ENCODE results near the gene AK1.

Gene AK1, protein sequence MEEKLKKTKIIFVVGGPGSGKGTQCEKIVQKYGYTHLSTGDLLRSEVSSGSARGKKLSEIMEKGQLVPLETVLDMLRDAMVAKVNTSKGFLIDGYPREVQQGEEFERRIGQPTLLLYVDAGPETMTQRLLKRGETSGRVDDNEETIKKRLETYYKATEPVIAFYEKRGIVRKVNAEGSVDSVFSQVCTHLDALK

DNA sequence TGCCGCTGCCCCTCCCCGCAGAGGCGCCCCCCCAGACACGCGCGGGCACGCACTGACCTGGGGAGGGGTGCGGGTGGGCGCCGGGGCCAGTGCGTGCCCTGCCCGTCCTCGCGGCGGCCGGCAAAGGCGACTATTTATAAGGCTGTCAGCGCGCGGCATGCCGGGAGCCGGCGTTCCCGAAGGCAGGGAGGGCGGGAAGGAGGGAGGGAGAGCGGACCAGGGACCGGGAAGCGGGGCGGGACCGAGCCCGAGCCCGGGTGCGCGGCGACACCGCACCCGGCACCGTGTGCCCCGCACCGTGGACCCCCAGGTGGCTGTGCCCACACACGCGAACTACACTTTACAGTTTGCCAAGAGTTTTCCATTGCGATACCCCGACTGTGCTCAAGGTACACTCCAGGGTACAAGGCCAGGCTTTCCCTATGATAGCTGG is at the start of gene AK1:
TSS of gene AK1 (minus strand) at position 110 of the 433 bp plus-strand sequence. CDS start 3,058 bp downstream, outside the sequence.
- TF ChIP-seq, protein P1, sequence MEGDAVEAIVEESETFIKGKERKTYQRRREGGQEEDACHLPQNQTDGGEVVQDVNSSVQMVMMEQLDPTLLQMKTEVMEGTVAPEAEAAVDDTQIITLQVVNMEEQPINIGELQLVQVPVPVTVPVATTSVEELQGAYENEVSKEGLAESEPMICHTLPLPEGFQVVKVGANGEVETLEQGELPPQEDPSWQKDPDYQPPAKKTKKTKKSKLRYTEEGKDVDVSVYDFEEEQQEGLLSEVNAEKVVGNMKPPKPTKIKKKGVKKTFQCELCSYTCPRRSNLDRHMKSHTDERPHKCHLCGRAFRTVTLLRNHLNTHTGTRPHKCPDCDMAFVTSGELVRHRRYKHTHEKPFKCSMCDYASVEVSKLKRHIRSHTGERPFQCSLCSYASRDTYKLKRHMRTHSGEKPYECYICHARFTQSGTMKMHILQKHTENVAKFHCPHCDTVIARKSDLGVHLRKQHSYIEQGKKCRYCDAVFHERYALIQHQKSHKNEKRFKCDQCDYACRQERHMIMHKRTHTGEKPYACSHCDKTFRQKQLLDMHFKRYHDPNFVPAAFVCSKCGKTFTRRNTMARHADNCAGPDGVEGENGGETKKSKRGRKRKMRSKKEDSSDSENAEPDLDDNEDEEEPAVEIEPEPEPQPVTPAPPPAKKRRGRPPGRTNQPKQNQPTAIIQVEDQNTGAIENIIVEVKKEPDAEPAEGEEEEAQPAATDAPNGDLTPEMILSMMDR (IDR thresholded peaks at IDR 0.05; ENCODE audit: borderline replicate concordance, insufficient read depth, low read depth, low read length): no peak

DNA sequence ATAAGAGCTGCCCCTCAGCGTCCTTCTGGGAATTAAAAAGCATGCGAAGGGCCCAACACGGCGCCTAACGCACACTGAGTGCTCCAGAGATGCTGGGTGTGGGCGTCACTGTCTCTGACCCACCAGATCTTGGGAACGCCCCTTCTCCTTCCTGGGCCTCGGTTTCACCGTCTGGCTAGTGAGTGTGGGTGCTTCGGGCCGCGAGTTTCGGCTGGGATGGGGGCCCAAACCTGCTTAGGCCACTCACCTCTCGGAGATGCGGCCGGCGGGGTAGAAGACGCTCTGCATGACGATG is 49.4 kb upstream of the AK1 start:
- peak overlapping the region; percentile 37 for H3K4me3 ChIP-seq (ENCODE audit: low read depth, low read length)
- TF ChIP-seq, protein P1 (IDR thresholded peaks at IDR 0.05; ENCODE audit: borderline replicate concordance, insufficient read depth, low read depth, low read length): no peak

More for the DNA sequence above, at the start of gene AK1:
- no peak within 1 kb of the TSS for H3K4me3 ChIP-seq (ENCODE audit: low read depth, low read length)

DNA sequence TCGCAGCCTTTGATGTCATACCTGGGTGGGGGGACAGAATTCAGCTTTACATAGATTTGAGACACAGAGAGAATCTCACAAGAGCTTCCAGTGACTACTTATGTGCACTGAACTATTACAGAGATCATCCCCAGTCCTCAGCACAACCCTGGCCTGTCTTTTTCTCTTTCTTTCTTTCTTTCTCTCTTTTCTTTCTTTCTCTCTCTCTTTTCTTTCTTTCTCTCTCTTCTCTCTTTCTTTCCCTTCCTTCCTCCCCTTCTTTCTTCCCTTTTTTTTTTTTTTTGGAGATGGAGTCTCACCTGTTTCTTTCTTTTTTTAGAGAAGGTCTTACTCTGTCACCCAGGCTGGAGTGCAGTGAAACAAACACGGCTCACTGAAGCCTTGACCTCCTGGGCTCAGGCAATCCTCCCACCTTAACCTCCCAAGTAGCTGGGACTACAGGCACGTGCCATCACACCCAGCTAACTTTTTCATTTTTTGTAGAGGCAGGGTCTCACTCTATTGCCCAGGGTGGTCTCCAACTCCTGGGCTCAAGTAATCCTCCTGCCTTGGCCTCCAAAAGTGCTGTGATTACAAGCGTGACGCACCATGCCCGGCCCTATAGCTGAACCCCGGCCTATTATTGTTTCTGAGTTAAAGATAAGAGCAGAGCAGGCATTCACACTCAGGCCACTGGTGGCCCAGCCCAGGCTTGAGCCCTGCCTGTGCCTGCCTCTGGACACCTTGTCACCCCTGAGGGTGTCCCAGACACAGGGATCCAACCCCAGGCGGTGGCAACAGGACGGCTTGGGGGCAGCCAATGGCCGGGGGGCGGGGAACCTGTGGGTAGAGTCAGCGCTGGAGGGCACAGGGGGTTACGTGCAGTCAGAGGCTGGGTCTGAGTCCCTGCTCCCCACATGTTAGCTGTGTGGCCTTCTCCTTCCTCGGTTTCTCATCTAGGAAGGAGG is 48.8 kb upstream of the AK1 start:
- no peak overlapping the region for H3K4me3 ChIP-seq (ENCODE audit: low read depth, low read length)
- TF ChIP-seq, protein P1 (IDR thresholded peaks at IDR 0.05; ENCODE audit: borderline replicate concordance, insufficient read depth, low read depth, low read length): no peak

DNA sequence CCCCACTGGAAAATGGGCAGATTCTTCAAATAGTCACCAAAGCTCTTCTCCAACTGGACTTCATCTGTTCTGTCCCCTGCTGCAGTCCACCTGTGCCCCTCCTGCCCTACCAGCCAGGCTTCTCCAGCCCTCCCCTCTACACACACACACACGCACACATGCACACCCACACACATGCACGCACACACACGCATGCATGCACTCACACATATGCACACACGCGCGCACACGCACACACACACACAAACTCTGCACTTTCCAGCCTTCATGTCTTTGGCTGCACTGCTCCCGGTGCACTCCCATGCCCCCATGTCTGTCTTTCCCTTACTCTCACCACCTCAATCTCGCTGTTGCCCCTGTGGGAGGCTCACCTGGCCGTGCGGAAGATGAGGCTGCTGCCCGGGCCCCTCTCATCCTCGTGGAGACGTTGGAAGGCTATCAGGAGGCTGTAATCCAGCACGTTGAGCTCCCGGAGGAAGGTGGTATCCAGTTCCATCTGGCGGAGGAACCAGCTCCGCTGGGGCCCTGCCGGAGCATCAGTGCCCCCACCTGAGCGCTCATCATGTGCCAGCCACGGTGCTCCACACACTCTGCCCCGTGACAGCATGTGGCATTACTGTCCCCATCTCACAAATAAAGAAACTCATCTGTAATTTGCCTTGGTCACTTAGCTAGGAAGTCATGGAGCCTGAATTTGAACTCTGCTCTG is 47.4 kb upstream of the AK1 start:
- TF ChIP-seq, protein P1 (IDR thresholded peaks at IDR 0.05; ENCODE audit: borderline replicate concordance, insufficient read depth, low read depth, low read length): no peak
- H3K4me3 ChIP-seq (ENCODE audit: low read depth, low read length): no peak overlapping the region

DNA sequence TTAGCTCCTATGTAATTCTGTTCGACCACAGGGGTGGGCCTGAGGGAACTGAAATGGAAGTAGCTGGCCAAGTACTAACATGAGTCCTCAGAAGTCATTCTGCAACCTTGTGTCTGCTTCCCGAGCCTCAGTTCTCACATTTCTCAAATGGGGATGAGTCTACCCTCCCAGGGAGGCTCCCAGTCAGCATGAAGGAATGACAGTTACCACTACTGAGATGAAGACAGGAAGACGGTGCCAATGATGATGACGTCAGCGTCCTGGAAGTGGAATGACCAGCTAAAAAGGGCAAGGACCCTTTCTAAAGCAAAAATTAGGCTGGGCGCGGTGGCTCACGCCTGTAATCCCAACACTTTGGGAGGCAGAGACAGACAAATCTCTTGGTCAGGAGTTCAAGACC is 46.3 kb upstream of the AK1 start:
- TF ChIP-seq, protein P1 (IDR thresholded peaks at IDR 0.05; ENCODE audit: borderline replicate concordance, insufficient read depth, low read depth, low read length): no peak
- H3K4me3 ChIP-seq (ENCODE audit: low read depth, low read length): no peak overlapping the region

DNA sequence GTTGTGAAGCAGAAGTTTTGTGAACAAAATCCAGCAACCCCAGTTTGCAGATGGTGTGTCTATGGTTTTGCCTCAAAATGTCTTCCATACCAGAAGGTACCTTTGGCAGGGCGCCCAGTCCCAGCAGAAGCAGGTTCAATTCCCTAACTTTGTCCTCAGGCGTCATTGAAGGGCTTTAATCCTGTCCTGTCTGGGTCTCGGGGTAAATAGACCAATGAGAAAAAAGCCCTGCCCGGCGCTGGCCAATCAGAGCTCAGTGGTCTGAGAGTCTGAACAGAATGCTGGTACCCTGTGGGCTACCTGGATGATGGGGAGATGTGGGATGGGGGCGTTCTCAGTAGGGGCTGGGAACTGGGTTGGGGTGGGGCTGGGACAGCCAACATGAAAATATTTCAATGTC is 45.6 kb upstream of the AK1 start:
- TF ChIP-seq, protein P1 (IDR thresholded peaks at IDR 0.05; ENCODE audit: borderline replicate concordance, insufficient read depth, low read depth, low read length): no peak
- no peak overlapping the region for H3K4me3 ChIP-seq (ENCODE audit: low read depth, low read length)
